Gastroesophageal sphincter (tissue), 4 donors: ENCODE results near the gene ZNRF3. TPM values are rescaled to one million over a fixed set of nuclear protein-coding genes. Genes with fewer than 3 reads are reported as not detected.

Experiments used
- ATAC-seq: fragments of 150-250 bp; one replicate; pipeline ENCODE4 v1.9.1; 2016; ENCODE audit warnings: mild to moderate bottlenecking, moderate library complexity
- H3K27ac ChIP-seq, 4 donors: fragments of 200-600 bp; sonication (generic) in 3 of 4; 1 replicate in 3 of 4; 2 replicates in 1 of 4; pipeline ENCODE4 v1.5.1; 2016 to 2019
- H3K27me3 ChIP-seq: fragments of 200-600 bp; sonication (generic); one replicate; pipeline ENCODE4 v1.5.1; 2019
- H3K36me3 ChIP-seq, 2 donors: fragments of 200-600 bp; sonication (generic); one replicate each; pipeline ENCODE4 v1.5.1; 2019; ENCODE audit warnings: control low read depth in 1 of 2
- H3K4me1 ChIP-seq, 3 donors: fragments of 200-600 bp; sonication (generic); 1 replicate in 2 of 3; 2 replicates in 1 of 3; pipeline ENCODE4 v1.5.1; 2016 to 2019; ENCODE audit warnings: control low read depth in 2 of 3
- H3K4me3 ChIP-seq, 2 donors: fragments of 200-600 bp; sonication (generic); one replicate each; pipeline ENCODE4 v1.5.1; 2019; ENCODE audit warnings: mild to moderate bottlenecking in 1 of 2, moderate library complexity in 1 of 2
- H3K9me3 ChIP-seq, 3 donors: fragments of 200-600 bp; sonication (generic); one replicate each; pipeline ENCODE4 v1.5.1; 2017 to 2019; ENCODE audit warnings: control low read depth in 2 of 3
- EP300 ChIP-seq: sonication (generic); formaldehyde crosslinking; IDR thresholded peaks from one replicate; pipeline ENCODE4 v1.6.1; 2017; ENCODE audit warnings: antibody characterized with exemption, mild to moderate bottlenecking
- POLR2A ChIP-seq, 2 donors: fragments of 450-650 bp; IDR thresholded peaks; one replicate each; pipeline ENCODE4 v1.6.1; 2017; ENCODE audit warnings: antibody characterized with exemption in 2 of 2, mild to moderate bottlenecking in 2 of 2, moderate library complexity in 1 of 2
- POLR2AphosphoS5 ChIP-seq: sonication (generic); formaldehyde crosslinking; IDR thresholded peaks from one replicate; pipeline ENCODE4 v1.6.1; 2017; ENCODE audit warnings: antibody characterized with exemption
- WGBS, 2 donors: methylation state at CpG; one replicate each; pipeline ENCODE4 v1.1.5; 2018; ENCODE audit warnings: low coverage in 1 of 2; 5-methylcytosine and 5-hydroxymethylcytosine counted together
- total RNA-seq, 4 donors: library from RNA; depleted of rRNA; stranded (reverse); fragments of >200 nt; gene quantifications; one replicate each; pipeline ENCODE4 v1.1.0, GENCODE V29; 2016
- TF ChIP-seq, protein P1 (sequence below), 4 experiments: fragments of 200-600 bp in 2 of 4; fragments of 450-650 bp in 2 of 4; sonication (generic) in 1 of 4; IDR thresholded peaks; one replicate each; pipeline ENCODE4 v1.5.1; 2017 to 2019; ENCODE audit warnings: antibody characterized with exemption in 4 of 4, mild to moderate bottlenecking in 2 of 4, moderate library complexity in 2 of 4

ZNRF3 gene
- total RNA-seq, 4 donors from 2014 or later, result 14.8 to 27.7 (median 19.8) TPM

DNA sequence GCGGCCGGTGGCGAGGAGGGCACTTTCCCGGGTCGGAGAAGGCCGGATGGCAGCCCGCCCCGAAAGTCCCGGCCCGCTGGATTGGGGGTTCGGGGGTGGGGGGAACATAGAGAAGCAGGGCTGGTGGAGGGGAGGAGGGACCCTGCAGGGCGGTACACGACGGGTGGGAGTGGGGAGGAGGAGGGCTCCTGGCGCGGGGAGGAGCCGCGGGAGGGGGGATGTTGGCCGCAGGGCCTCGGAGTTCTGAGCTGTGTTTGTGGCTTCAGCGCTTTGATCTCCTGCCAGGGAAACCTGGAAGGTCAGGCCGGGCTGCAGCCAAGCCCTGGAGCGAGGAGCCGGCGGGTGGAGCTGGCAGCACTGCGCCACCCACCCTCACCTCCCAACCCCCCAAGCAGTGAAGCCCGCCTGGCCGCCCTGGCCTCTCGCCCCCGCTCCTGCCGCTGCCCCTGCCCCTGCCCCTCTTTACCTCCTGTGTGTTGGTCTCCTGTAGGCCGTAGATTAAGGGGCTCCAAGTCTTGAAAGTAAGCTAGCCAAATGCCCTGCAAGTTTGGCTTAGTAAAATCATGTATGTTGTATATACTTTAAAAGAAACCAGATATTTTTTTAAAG lies 147.3 kb downstream of the ZNRF3 start:
- Histone ChIP-seq H3K27me3 (no peaks in the 10 kb centered on the region), H3K36me3 (no peaks in the 10 kb centered on the region), H3K9me3 (no peaks in the 10 kb centered on the region), H3K4me3 (peak overlapping the region; percentile 23 to 57), H3K4me1 (peaks cover 4 to 39% (median 20%) of the 10 kb centered on the region in 3 donors), H3K27ac (peak overlapping the region; percentile 4 to 89 (median 80))
- peak; percentile 74 for ATAC-seq
- no CpG with 5 or more reads among the region's 32 CpGs for whole genome bisulfite sequencing, 2 donors
- TF ChIP-seq POLR2A (IDR thresholded peaks at IDR 0.05), result no peak
- no peak for TF ChIP-seq EP300
- peak; percentile 74 for TF ChIP-seq POLR2AphosphoS5
- TF ChIP-seq, protein P1, sequence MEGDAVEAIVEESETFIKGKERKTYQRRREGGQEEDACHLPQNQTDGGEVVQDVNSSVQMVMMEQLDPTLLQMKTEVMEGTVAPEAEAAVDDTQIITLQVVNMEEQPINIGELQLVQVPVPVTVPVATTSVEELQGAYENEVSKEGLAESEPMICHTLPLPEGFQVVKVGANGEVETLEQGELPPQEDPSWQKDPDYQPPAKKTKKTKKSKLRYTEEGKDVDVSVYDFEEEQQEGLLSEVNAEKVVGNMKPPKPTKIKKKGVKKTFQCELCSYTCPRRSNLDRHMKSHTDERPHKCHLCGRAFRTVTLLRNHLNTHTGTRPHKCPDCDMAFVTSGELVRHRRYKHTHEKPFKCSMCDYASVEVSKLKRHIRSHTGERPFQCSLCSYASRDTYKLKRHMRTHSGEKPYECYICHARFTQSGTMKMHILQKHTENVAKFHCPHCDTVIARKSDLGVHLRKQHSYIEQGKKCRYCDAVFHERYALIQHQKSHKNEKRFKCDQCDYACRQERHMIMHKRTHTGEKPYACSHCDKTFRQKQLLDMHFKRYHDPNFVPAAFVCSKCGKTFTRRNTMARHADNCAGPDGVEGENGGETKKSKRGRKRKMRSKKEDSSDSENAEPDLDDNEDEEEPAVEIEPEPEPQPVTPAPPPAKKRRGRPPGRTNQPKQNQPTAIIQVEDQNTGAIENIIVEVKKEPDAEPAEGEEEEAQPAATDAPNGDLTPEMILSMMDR (IDR thresholded peaks at IDR 0.05), result no peak

DNA sequence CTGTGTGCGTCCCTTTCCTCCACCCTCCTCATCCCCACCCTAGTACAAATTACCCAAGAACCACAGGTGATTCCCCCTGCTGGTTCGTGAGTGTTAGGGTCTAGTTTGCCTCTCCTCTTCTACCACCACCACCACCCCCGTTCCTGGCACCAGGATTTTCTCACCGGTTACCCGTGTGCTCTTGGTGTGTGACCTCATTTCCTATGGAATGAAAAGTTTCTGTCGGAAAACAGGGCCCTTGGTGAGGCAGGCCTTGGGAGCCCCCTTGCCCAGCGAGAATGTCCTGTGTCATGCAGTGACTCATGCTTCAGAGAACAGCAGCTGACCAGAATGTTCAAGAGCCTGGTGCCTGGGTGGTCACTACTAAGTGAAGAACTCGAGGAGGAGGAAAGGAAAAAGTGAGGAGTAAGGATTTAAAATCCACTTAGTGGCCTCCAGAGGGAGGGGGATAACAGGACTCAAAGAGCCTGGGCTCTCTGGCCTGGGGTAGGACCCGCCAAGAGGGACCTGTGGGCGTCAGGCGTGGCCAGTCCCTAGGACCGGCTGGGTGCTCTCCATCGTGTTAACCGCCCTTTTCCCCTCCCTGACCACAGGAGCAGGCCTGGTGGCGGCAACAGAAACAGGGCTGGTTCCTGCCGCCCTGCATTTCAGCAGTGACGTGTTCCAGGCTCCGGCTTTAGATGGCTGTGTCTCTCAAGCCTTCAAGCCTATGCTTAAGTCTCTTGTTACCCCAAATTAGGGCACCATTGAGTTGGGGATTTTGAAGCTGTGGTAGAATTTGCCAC lies 148.0 kb downstream of the ZNRF3 start:
- Histone ChIP-seq H3K4me1 (peaks cover 4 to 39% (median 20%) of the 10 kb centered on the region in 3 donors), H3K4me3 (peak overlapping the region in 1 of 2 donors; percentile 57), H3K36me3 (no peaks in the 10 kb centered on the region), H3K9me3 (no peaks in the 10 kb centered on the region), H3K27me3 (no peaks in the 10 kb centered on the region), H3K27ac (peak overlapping the region; percentile 34 to 89 (median 80))
- TF ChIP-seq, protein P1 (IDR thresholded peaks at IDR 0.05), result peak in 3 of 4 experiments; percentile 3 to 30 (median 11)
- TF ChIP-seq EP300 (no peak), POLR2AphosphoS5 (peak; percentile 79)
- ATAC-seq, result peak; percentile 91
- WGBS, 2 donors, result 19 to 57% methylated on average over 10 to 11 of the region's 18 CpGs

DNA sequence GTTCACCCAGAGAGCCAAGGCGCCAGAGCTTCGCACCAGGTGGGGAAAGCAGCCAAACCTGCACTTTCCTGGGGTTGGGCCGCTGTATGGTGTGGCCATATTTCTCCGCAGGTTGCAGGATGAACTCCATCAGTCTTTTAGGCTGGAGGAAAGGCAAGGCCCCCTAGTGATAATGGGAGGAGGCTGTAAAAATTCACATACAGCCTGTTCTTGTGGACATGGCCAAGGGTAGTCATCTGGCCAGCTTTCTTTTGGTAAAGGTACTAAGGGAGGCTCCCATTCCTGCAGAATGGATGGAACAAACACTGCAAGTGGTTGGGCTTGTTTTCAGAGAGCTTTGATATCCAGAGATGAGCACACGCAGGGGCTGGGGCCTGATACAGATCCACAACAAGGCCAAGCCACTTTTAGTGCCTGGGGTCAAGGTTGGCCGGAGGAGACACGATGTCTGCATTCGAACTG lies 148.7 kb downstream of the ZNRF3 start:
- H3K36me3 ChIP-seq, result no peaks in the 10 kb centered on the region
- H3K4me1 ChIP-seq, result peaks cover 4 to 39% (median 20%) of the 10 kb centered on the region in 3 donors
- H3K4me3 ChIP-seq, result no peak overlapping the region
- no peak for TF ChIP-seq EP300
- TF ChIP-seq, protein P1 (IDR thresholded peaks at IDR 0.05), result no peak
- TF ChIP-seq POLR2A (IDR thresholded peaks at IDR 0.05), result no peak
- no peak for TF ChIP-seq POLR2AphosphoS5
- ATAC-seq, result no peak
- H3K27me3 ChIP-seq, result no peaks in the 10 kb centered on the region
- H3K27ac ChIP-seq, result peak overlapping the region; percentile 34 to 89 (median 80)
- WGBS, 2 donors, result 95 to 97% methylated on average over 3 to 4 of the region's 8 CpGs
- no peaks in the 10 kb centered on the region for H3K9me3 ChIP-seq

DNA sequence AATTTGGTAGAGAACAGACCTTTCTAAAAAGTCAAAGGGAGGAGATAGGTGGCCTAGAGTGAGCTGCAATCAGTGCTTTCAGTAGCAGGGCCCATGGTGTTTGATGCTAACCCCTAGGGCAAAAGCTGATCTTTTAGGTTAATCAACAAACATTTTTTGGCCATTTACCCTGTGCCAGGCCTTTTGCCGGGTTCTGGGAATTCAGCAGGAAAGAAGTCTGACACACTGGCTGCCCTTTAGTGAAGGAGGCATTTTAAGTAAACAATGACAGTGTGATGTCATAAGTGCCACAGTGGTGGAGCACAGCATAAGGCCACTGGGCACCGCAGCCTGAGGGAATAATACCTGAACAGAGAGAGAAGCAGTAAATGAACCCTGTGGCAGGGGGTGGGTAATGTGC lies 149.2 kb downstream of the ZNRF3 start:
- Histone ChIP-seq H3K27me3 (no peaks in the 10 kb centered on the region), H3K4me3 (no peak overlapping the region), H3K9me3 (no peaks in the 10 kb centered on the region), H3K36me3 (no peaks in the 10 kb centered on the region), H3K4me1 (peaks cover 4 to 43% (median 20%) of the 10 kb centered on the region in 3 donors), H3K27ac (peak overlapping the region in 3 of 4 donors; percentile 80 to 89 (median 80))
- peak; percentile 77 for TF ChIP-seq POLR2AphosphoS5
- no peak for TF ChIP-seq POLR2A (IDR thresholded peaks at IDR 0.05)
- WGBS, 2 donors, result 38 to 54% methylated on average over 2 of the region's 2 CpGs
- ATAC-seq, result no peak

DNA sequence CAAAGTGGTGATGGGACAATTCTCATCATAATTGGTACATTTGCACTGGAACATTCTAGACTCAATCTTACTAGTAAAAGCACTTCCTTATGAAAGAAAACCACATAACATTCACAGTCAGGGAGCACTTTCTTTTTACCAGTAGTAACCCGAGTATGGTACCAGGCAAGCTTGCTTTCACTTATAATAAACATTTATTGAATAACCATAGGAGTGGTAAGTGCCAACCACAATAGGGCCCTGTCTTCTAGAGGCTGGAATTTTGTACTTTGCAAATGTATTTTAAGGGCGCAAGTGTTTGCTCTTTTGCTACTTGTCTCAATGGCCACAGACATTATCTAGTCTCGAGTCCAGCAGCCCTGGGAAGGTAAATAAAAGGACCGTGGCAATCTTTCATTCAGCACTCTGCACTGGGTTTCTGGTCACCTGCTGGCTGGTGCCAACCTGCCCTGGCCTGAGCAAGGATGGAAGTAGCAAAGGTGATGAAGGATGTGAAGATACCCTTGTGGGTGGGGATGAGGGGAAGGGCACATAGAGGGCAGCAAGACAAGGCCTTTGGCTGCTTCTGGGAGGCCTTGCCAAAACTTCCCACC lies 154.1 kb downstream of the ZNRF3 start:
- no peaks in the 10 kb centered on the region for H3K27me3 ChIP-seq
- ATAC-seq, result no peak
- no peak overlapping the region for H3K4me3 ChIP-seq
- H3K9me3 ChIP-seq, result no peaks in the 10 kb centered on the region
- H3K4me1 ChIP-seq, result peaks cover 2 to 37% (median 3%) of the 10 kb centered on the region in 3 donors
- no peaks in the 10 kb centered on the region for H3K36me3 ChIP-seq
- TF ChIP-seq, protein P1 (IDR thresholded peaks at IDR 0.05), result no peak
- TF ChIP-seq POLR2AphosphoS5 (no peak), EP300 (no peak), POLR2A (IDR thresholded peaks at IDR 0.05) (no peak)
- WGBS, 2 donors, result 70 to 78% methylated on average over 1 to 4 of the region's 4 CpGs
- no peak overlapping the region for H3K27ac ChIP-seq
